CD4-positive, alpha-beta T cell treated with Interferon alpha-2 for 1 hour (primary cell): Measurements from ENCODE around the gene AARS1.
"Not testable (repeated sequence)": the region's sequence is repeated elsewhere in the genome, so short reads cannot be mapped to it uniquely, and the experiment has no call there.

Experiments
- DNase-seq, 2 donors: peaks; one replicate each; pipeline ENCODE4 v3.0.0-alpha.2; 2020 to 2022

AARS1 gene

GRCh38 chr16:70223216-70223615 lies 66.1 kb downstream of the AARS1 start:
- DNase-seq: not testable (repeated sequence)

- DNase-seq: not testable (repeated sequence)
Observed at GRCh38 chr16:70222574-70222973, 66.7 kb downstream of the AARS1 start.

- not testable (repeated sequence) for DNase-seq
Observed at GRCh38 chr16:70218586-70218985, 70.7 kb downstream of the AARS1 start.

- DNase-seq: not testable (repeated sequence)
Observed at GRCh38 chr16:70206382-70206781, 82.9 kb downstream of the AARS1 start.

- DNase-seq: not testable (repeated sequence)
Observed at GRCh38 chr16:70204668-70205405, 84.5 kb downstream of the AARS1 start.

GRCh38 chr16:70204010-70204409 lies 85.3 kb downstream of the AARS1 start:
- DNase-seq: not testable (repeated sequence)

- not testable (repeated sequence) for DNase-seq
Observed at GRCh38 chr16:70203508-70203907, 85.8 kb downstream of the AARS1 start.
